Panc1 (cell line): ENCODE measurements around the gene CCL15. TPM values are rescaled to one million over a fixed set of nuclear protein-coding genes. Genes with fewer than 3 reads are reported as not detected.

Source experiments
- ATAC-seq: fragments of 200-7000 bp; cut with Tn5 transposase; 2 replicates; pipeline ENCODE4 v1.9.1; 2020; ENCODE audit warnings: mild to moderate bottlenecking, moderate library complexity
- Bru-seq: library from RNA; stranded (reverse); fragments of 400-500 nt; gene quantifications from one replicate; lab custom pipeline; 2021; lab: Mats Ljungman, UMichigan
- BruChase-seq, 2 experiments: library from RNA; stranded (reverse); fragments of 400-500 nt; gene quantifications; one replicate each; lab custom pipeline; 2021; lab: Mats Ljungman, UMichigan
- BruUV-seq: library from RNA; stranded (reverse); fragments of 400-500 nt; replicated peaks from 2 replicates; lab custom pipeline; 2021; lab: Mats Ljungman, UMichigan
- CTCF ChIA-PET: fragments of 300-600 bp; sonication (Branson Sonifier 250); formaldehyde crosslinking; loops from one replicate; lab custom pipeline; 2022; ENCODE audit warnings: antibody characterized with exemption; lab: Charles Lee
- POLR2A ChIA-PET: fragments of 300-600 bp; sonication (Branson Sonifier 250); formaldehyde crosslinking; loops from one replicate; lab custom pipeline; 2022; ENCODE audit warnings: antibody characterized with exemption; lab: Charles Lee
- DNase-seq: peaks from one replicate; pipeline ENCODE4 v3.0.0-alpha.2; 2010; ENCODE audit warnings: low read depth, low spot score
- H3K27ac ChIP-seq: 2 replicates; pipeline ENCODE4 v1.5.1; 2011; ENCODE audit warnings: mild to moderate bottlenecking, low read length, inconsistent platforms
- H3K27me3 ChIP-seq: fragments of 200-500 bp; sonication (Bioruptor generic); 2 replicates; pipeline ENCODE4 v1.6.0; 2014; ENCODE audit warnings: low read length, inconsistent platforms; ENCODE audit not compliant: control insufficient read depth, insufficient read depth
- H3K36me3 ChIP-seq: fragments of 200-500 bp; sonication (Bioruptor generic); 2 replicates; pipeline ENCODE4 v1.5.1; 2014; ENCODE audit warnings: inconsistent platforms, mild to moderate bottlenecking, low read length, moderate library complexity; ENCODE audit not compliant: control insufficient read depth, insufficient read depth
- H3K4me1 ChIP-seq: 2 replicates; pipeline ENCODE4 v1.5.1; 2011; ENCODE audit warnings: inconsistent platforms, mild to moderate bottlenecking, low read length, moderate library complexity; ENCODE audit not compliant: control insufficient read depth, insufficient read depth
- H3K4me3 ChIP-seq, 2 experiments: 2 replicates each; pipeline ENCODE4 v1.5.1; 2011 to 2012; ENCODE audit warnings: low read depth in 2 of 2, low read length in 2 of 2, mild to moderate bottlenecking in 2 of 2, inconsistent platforms in 1 of 2, moderate library complexity in 1 of 2
- H3K9me3 ChIP-seq: fragments of 200-500 bp; sonication (Bioruptor generic); 2 replicates; pipeline ENCODE4 v1.5.1; 2014; ENCODE audit warnings: low read depth, mild to moderate bottlenecking, inconsistent platforms, low read length, moderate library complexity; ENCODE audit not compliant: control insufficient read depth, insufficient read depth
- POLR2AphosphoS5 ChIP-seq: IDR thresholded peaks from 2 replicates; pipeline ENCODE4 v1.6.1; 2012; ENCODE audit warnings: mild to moderate bottlenecking, low read depth, low read length, moderate library complexity
- SIN3A ChIP-seq: IDR thresholded peaks from 2 replicates; pipeline ENCODE4 v1.6.1; 2012; ENCODE audit warnings: low read depth, mild to moderate bottlenecking, low read length, moderate library complexity, borderline replicate concordance; ENCODE audit not compliant: insufficient read depth
- TCF7L2 ChIP-seq: IDR thresholded peaks from 2 replicates; pipeline ENCODE4 v1.6.1; 2011; ENCODE audit warnings: mild to moderate bottlenecking, low read depth, low read length, inconsistent platforms
- in situ Hi-C: cut with HindIII; loops from 2 replicates; pipeline ENCODE4 v1.10.0; 2016; ENCODE audit warnings: low sequenced_read_pairs, low pct_unique_long_range_greater_than_20kb
- intact Hi-C: fragments of 100-400 bp; cut with micrococcal nuclease; formaldehyde crosslinking; loops from one replicate; pipeline ENCODE4 v1.10.0; 2022; ENCODE audit not compliant: unreplicated experiment
- long read RNA-seq: library from polyadenylated mRNA; unstranded; transcript quantifications from one replicate; pipeline ENCODE4 v2.0.0, GENCODE V29; 2021; ENCODE audit not compliant: unreplicated experiment
- polyA plus RNA-seq: library from polyadenylated mRNA; unstranded; fragments of >200 nt; gene quantifications from one replicate; pipeline ENCODE4 v1.2.1, GENCODE V29; 2012; ENCODE audit warnings: missing spikeins; ENCODE audit not compliant: insufficient read length
- total RNA-seq: library from RNA; stranded (reverse); gene quantifications from one replicate; pipeline ENCODE4 v1.2.1, GENCODE V29; 2021; ENCODE audit not compliant: unreplicated experiment
- TF ChIP-seq, protein P1 (sequence below): fragments of 450-650 bp; IDR thresholded peaks from 2 replicates; pipeline ENCODE4 v1.5.1; 2017; ENCODE audit warnings: mild to moderate bottlenecking
- TF ChIP-seq, protein P2 (sequence below), 2 experiments: IDR thresholded peaks; 2 replicates each; pipeline ENCODE4 v1.6.1; 2011 to 2012; ENCODE audit warnings: low read depth in 2 of 2, control low read depth in 1 of 2, low read length in 1 of 2, mild to moderate bottlenecking in 1 of 2, moderate library complexity in 1 of 2; ENCODE audit not compliant: insufficient read depth in 1 of 2

The CCL15 gene, protein sequence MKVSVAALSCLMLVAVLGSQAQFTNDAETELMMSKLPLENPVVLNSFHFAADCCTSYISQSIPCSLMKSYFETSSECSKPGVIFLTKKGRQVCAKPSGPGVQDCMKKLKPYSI
- total RNA-seq (not detected), Bru-seq, nascent RNA (not detected), BruChase-seq, experiment 1, labeled RNA remaining after a 2-hour chase (percentile 39 among the genes with signal in this experiment), BruChase-seq, experiment 2, labeled RNA remaining after a 6-hour chase (not detected)
- not detected for polyA plus RNA-seq
- long read RNA-seq: 0 reads

DNA sequence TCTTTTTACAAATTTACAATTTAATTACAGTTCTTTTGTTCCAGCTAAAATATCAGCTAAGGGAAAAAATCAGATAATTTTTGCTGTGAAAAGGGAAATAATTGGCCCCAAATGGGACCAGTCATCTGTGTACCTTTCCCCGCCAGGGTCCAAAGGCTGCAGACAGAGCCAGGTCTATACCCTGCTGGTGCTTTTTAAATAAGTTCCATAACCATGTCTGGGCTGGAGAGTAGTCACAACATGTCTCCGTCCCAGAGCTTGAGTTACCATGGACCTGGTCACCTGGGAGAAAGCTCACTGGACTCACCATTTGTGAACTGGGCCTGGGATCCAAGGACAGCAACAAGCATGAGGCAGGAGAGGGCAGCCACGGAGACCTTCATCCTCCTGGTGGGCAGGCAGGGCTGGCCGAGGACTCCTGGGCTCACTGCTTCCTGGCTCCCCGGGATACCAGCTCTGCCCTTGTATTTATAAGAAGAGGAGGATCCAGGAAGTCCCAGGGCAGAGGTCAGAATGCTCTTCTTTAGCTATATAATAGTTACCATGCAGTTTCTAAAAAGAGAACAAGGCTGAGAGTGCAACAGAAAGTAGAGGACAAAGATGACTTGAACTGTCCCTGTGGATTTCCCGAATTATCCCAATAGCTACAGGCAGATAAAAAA is at the start of gene CCL15:
Gene CCL15 (minus strand): TSS at position 444 of the 662 bp plus-strand sequence. CDS start 61 bp downstream, at position 383.
- no peak for TF ChIP-seq POLR2AphosphoS5
- TF ChIP-seq, protein P1, sequence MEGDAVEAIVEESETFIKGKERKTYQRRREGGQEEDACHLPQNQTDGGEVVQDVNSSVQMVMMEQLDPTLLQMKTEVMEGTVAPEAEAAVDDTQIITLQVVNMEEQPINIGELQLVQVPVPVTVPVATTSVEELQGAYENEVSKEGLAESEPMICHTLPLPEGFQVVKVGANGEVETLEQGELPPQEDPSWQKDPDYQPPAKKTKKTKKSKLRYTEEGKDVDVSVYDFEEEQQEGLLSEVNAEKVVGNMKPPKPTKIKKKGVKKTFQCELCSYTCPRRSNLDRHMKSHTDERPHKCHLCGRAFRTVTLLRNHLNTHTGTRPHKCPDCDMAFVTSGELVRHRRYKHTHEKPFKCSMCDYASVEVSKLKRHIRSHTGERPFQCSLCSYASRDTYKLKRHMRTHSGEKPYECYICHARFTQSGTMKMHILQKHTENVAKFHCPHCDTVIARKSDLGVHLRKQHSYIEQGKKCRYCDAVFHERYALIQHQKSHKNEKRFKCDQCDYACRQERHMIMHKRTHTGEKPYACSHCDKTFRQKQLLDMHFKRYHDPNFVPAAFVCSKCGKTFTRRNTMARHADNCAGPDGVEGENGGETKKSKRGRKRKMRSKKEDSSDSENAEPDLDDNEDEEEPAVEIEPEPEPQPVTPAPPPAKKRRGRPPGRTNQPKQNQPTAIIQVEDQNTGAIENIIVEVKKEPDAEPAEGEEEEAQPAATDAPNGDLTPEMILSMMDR: no peak
- no peak for TF ChIP-seq SIN3A
- TF ChIP-seq TCF7L2: no peak
- TF ChIP-seq, protein P2, sequence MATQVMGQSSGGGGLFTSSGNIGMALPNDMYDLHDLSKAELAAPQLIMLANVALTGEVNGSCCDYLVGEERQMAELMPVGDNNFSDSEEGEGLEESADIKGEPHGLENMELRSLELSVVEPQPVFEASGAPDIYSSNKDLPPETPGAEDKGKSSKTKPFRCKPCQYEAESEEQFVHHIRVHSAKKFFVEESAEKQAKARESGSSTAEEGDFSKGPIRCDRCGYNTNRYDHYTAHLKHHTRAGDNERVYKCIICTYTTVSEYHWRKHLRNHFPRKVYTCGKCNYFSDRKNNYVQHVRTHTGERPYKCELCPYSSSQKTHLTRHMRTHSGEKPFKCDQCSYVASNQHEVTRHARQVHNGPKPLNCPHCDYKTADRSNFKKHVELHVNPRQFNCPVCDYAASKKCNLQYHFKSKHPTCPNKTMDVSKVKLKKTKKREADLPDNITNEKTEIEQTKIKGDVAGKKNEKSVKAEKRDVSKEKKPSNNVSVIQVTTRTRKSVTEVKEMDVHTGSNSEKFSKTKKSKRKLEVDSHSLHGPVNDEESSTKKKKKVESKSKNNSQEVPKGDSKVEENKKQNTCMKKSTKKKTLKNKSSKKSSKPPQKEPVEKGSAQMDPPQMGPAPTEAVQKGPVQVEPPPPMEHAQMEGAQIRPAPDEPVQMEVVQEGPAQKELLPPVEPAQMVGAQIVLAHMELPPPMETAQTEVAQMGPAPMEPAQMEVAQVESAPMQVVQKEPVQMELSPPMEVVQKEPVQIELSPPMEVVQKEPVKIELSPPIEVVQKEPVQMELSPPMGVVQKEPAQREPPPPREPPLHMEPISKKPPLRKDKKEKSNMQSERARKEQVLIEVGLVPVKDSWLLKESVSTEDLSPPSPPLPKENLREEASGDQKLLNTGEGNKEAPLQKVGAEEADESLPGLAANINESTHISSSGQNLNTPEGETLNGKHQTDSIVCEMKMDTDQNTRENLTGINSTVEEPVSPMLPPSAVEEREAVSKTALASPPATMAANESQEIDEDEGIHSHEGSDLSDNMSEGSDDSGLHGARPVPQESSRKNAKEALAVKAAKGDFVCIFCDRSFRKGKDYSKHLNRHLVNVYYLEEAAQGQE (IDR thresholded peaks at IDR 0.05; ENCODE audit: insufficient read depth in 1 of 2, low read depth in 2 of 2, low read length in 1 of 2): no peak
- Histone ChIP-seq H3K4me3 (no peak within 1 kb of the TSS), H3K27ac (no peak within 1 kb of the TSS), H3K9me3 (no peaks in the 10 kb centered on the region), H3K36me3 (no peaks in the 10 kb centered on the region), H3K27me3 (no peaks in the 10 kb centered on the region), H3K4me1 (no peaks in the 10 kb centered on the region)
- no TSS peak for BruUV-seq
- in situ Hi-C loops (no loop called here), intact Hi-C loops (no loop called here)
- no peak for ATAC-seq
- DNase-seq: no peak
- CTCF ChIA-PET: interaction anchor here (1.4 to 1.8 kb wide), 2 partner anchors 32 to 71 kb away, joined by 4 to 6 read pairs; no protein-coding TSS in a partner anchor
- POLR2A ChIA-PET: no interaction called here

DNA sequence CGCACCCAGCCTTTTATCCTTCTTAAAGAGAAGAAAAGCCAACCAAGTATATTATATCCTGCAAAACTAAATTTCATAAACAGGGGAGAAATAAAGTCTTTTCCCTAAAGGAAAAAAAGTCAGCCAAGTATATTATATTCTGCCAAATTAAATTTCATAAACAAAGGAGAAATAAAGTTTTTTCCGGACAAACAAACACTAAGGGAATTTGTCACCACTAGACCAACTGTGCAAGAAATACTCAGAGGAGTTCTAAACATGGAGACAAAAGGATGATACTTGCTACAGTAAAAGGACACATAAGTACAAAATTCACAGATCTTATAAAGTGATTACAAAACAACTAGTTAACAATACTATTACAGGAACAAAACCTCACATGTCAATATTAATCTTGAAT is 48.3 kb upstream of the CCL15 start:
- Histone ChIP-seq H3K4me1 (no peaks in the 10 kb centered on the region), H3K36me3 (no peaks in the 10 kb centered on the region), H3K27ac (no peak overlapping the region), H3K9me3 (peaks cover 4% of the 10 kb centered on the region; the same call in 1 of the 2 replicates), H3K4me3 (no peak overlapping the region), H3K27me3 (no peaks in the 10 kb centered on the region)
- ChIA-PET CTCF (no interaction called here), POLR2A (no interaction called here)
- no TSS peak for BruUV-seq
- no peak for TF ChIP-seq TCF7L2
- ATAC-seq (no peak), DNase-seq (no peak)
- intact Hi-C loops (no loop called here), in situ Hi-C loops (no loop called here)

DNA sequence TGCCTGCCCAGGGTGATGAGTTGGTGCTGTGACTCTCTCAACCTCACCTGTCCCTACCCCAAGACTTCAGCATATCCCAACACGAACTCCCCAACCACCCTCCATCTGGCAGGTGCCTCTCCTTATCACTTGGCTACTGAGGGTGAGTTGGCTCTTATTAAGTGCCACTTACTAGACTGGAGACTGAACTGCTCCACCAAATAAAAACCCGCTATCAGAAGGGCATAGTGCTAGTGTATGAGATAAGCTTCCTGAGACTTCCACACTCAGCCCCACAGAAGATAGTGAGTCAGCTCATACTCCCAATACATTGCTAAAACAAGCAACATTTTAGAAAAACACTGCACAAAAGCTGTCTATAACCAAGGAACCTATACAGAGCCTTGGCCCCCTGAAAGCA is 46.7 kb upstream of the CCL15 start:
- Histone ChIP-seq H3K27ac (no peak overlapping the region), H3K4me1 (no peaks in the 10 kb centered on the region), H3K9me3 (peaks cover 4% of the 10 kb centered on the region; the same call in 1 of the 2 replicates), H3K4me3 (no peak overlapping the region), H3K36me3 (no peaks in the 10 kb centered on the region), H3K27me3 (no peaks in the 10 kb centered on the region)
- ATAC-seq (no peak), DNase-seq (no peak)
- in situ Hi-C loops: no loop called here
- BruUV-seq: no TSS peak
- TF ChIP-seq, protein P1: no peak
- no peak for TF ChIP-seq TCF7L2
- TF ChIP-seq POLR2AphosphoS5: no peak
- no peak for TF ChIP-seq SIN3A
- TF ChIP-seq, protein P2 (IDR thresholded peaks at IDR 0.05; ENCODE audit: insufficient read depth in 1 of 2, low read depth in 2 of 2, low read length in 1 of 2): no peak
- intact Hi-C loops: no loop called here
- CTCF ChIA-PET: no interaction called here
- POLR2A ChIA-PET: no interaction called here
